Duodenal mucosa (tissue), 2 donors: ENCODE data around the gene GCFC2.
"Not testable (repeated sequence)": the region's sequence is repeated elsewhere in the genome, so short reads cannot be mapped to it uniquely, and the experiment has no call there.

Experiments used
- H3K27ac ChIP-seq: one replicate; pipeline ENCODE4 v1.7.0; 2013; ENCODE audit warnings: low read depth, low read length
- H3K27me3 ChIP-seq, 2 donors: one replicate each; pipeline ENCODE4 v1.7.0; 2013; ENCODE audit warnings: low read length in 2 of 2, control low read depth in 1 of 2; ENCODE audit not compliant: insufficient read depth in 2 of 2, control insufficient read depth in 1 of 2
- H3K36me3 ChIP-seq, 2 donors: one replicate each; pipeline ENCODE4 v1.7.0; 2013; ENCODE audit warnings: low read length in 2 of 2, control low read depth in 1 of 2; ENCODE audit not compliant: insufficient read depth in 2 of 2, control insufficient read depth in 1 of 2
- H3K4me1 ChIP-seq, 2 donors: one replicate each; pipeline ENCODE4 v1.7.0; 2013; ENCODE audit warnings: low read length in 2 of 2, control low read depth in 1 of 2; ENCODE audit not compliant: insufficient read depth in 2 of 2, control insufficient read depth in 1 of 2
- H3K4me3 ChIP-seq, 2 donors: one replicate each; pipeline ENCODE4 v1.7.0; 2013; ENCODE audit warnings: low read length in 2 of 2, low read depth in 1 of 2
- H3K9ac ChIP-seq, 2 donors: one replicate each; pipeline ENCODE4 v1.7.0; 2013; ENCODE audit warnings: low read length in 2 of 2, low read depth in 1 of 2
- H3K9me3 ChIP-seq, 2 donors: one replicate each; pipeline ENCODE4 v1.7.0; 2013; ENCODE audit warnings: low read length in 2 of 2, control low read depth in 1 of 2; ENCODE audit not compliant: control insufficient read depth in 1 of 2

The GCFC2 gene

DNA sequence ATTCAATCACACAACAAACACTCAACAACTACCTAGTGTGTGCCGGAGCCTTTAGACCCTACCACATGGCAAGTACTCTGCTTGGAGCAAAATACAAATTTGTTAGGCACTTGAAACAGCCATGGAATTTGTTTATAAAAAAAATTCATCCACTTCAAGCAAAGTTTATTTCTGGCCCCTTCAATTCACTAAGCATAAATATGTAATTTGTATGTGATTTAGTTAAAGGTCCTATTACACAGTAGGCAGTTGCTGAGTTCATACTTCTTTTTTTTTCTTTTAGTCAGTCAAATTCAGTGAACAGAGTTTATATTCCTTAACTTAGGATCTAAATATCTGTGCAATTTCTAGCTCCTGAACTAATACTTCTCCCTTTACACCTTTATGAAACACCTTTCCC lies 22.5 kb downstream of the GCFC2 start:
- no peaks in the 10 kb centered on the region for H3K27me3 ChIP-seq
- no peak overlapping the region for H3K27ac ChIP-seq
- no peaks in the 10 kb centered on the region for H3K4me1 ChIP-seq
- no peak overlapping the region for H3K9ac ChIP-seq
- no peak overlapping the region for H3K4me3 ChIP-seq
- peaks cover 2 to 38% of the 10 kb centered on the region in 2 donors for H3K36me3 ChIP-seq
- no peaks in the 10 kb centered on the region for H3K9me3 ChIP-seq

GRCh38 chr2:75683430-75683829 lies 27.3 kb downstream of the GCFC2 start:
- not testable (repeated sequence) for H3K27ac ChIP-seq, H3K4me3 ChIP-seq, H3K9me3 ChIP-seq, H3K4me1 ChIP-seq, H3K9ac ChIP-seq, H3K27me3 ChIP-seq
- peaks cover 11 to 32% of the 10 kb centered on the region in 2 donors for H3K36me3 ChIP-seq

DNA sequence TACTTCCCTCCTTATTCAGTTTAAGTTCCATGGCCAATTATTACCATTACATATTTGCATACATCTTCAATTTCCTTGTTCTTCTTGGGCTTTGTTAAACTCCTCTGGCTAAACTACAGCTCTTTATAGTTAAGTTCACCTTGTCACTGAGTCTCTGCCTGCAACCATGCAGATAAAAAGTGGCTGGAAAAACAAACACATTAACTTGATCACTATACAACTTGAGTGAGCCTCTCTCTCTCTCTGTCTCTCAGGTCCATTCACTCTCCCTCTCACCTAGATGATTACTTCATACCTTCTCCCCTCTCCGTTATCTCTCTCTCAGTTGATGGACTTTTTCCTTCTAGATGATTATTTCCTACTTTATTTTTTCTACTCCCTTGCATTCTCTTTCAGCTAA lies 30.3 kb downstream of the GCFC2 start:
- no peak overlapping the region for H3K4me3 ChIP-seq
- H3K27me3 ChIP-seq, result no peaks in the 10 kb centered on the region
- peaks cover 11 to 19% of the 10 kb centered on the region in 2 donors for H3K36me3 ChIP-seq
- no peaks in the 10 kb centered on the region for H3K9me3 ChIP-seq
- no peaks in the 10 kb centered on the region for H3K4me1 ChIP-seq
- no peak overlapping the region for H3K27ac ChIP-seq
- H3K9ac ChIP-seq, result no peak overlapping the region

GRCh38 chr2:75679556-75679955 lies 31.2 kb downstream of the GCFC2 start:
- Histone ChIP-seq H3K4me1 (no peaks in the 10 kb centered on the region), H3K36me3 (peaks cover 9 to 17% of the 10 kb centered on the region in 2 donors), H3K4me3 (no peak overlapping the region), H3K27me3 (no peaks in the 10 kb centered on the region), H3K27ac (no peak overlapping the region), H3K9ac (no peak overlapping the region), H3K9me3 (no peaks in the 10 kb centered on the region)

DNA sequence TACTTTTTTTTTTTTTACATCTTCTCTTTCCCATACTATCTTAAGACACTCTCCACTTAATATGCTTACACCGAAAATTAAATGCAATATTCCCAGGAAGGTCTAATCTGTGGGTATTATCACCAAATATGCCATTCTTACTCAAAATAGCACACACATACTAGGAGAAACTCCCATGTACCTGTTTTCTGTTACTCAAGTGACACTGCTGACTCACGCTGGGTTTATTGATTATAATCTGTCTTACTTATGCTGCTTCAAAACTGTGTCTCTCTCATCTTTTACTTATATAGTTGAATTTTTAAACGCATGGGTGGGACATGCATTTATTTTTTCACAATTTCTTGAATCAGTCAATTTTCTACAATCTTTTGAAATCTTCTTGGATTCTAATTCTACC lies 34.3 kb downstream of the GCFC2 start:
- H3K4me3 ChIP-seq, result no peak overlapping the region
- H3K36me3 ChIP-seq, result peaks cover 9 to 13% of the 10 kb centered on the region in 2 donors
- H3K9me3 ChIP-seq, result no peaks in the 10 kb centered on the region
- H3K4me1 ChIP-seq, result no peaks in the 10 kb centered on the region
- H3K9ac ChIP-seq, result no peak overlapping the region
- H3K27ac ChIP-seq, result no peak overlapping the region
- H3K27me3 ChIP-seq, result no peaks in the 10 kb centered on the region

DNA sequence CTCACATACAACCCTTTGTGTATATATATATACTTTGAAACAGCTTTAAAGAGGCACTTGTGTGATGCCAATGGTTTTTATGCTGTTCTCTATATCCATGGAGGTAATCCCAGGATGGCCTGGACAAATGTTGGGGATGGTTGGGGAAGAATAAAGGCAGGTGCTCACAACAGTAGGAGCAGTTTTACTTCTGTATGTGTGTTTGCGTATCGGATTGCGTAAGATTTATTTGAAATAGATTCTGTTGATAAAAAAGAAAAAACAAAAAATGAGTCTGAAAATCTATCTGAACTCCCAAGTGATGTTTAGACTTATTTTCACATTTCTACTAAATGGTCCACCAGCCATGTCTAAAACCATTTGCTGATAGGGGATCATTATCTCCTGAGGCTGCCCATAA lies 34.8 kb downstream of the GCFC2 start:
- Histone ChIP-seq H3K27ac (no peak overlapping the region), H3K36me3 (peaks cover 6 to 12% of the 10 kb centered on the region in 2 donors), H3K9ac (no peak overlapping the region), H3K9me3 (no peaks in the 10 kb centered on the region), H3K4me3 (no peak overlapping the region), H3K4me1 (no peaks in the 10 kb centered on the region), H3K27me3 (no peaks in the 10 kb centered on the region)

DNA sequence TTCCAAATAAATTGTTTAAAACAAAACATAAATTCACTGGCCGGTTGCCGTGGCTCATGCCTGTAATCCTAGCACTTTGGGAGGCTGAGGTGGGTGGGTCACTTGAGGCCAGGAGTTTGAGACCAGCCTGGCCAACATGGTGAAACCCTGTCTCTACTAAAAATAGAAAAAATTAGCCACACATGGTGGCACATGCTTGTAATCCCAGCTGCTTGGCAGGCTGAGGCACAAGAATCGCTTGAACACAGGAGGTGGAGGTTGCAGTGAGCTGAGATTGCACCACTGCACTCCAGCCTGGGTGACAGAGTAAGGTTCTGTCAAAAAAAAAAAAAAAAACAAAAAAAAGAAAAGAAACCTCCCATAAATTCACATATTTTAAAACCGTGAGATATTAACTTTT lies 35.3 kb downstream of the GCFC2 start:
- H3K27me3 ChIP-seq, H3K36me3 ChIP-seq, H3K4me3 ChIP-seq, H3K27ac ChIP-seq, H3K9ac ChIP-seq, H3K4me1 ChIP-seq, H3K9me3 ChIP-seq: not testable (repeated sequence)

GRCh38 chr2:75667884-75668283 lies 42.8 kb downstream of the GCFC2 start:
- Histone ChIP-seq H3K27me3 (no peaks in the 10 kb centered on the region), H3K36me3 (peaks cover 3 to 21% of the 10 kb centered on the region in 2 donors), H3K9me3 (no peaks in the 10 kb centered on the region), H3K27ac (no peak overlapping the region), H3K9ac (no peak overlapping the region), H3K4me3 (no peak overlapping the region), H3K4me1 (no peaks in the 10 kb centered on the region)

DNA sequence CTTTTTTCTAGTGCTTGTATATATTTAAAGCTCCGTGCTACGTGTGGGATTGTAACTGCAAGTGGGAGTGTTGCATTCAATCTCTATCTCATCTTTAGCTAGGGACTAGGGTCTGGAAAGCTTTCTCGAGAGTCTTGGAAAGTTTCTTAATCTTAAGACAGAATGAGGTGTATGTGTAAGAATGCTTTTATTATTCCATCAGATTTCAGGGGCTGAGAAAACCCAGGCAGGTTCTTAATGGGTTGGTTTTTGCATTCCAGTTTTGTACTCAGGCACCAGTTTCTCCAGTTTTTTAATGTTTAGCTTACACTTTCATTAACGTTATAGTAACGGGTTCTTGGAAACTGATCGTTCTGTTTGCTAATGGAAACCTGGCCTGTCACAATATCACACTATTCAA lies 43.8 kb downstream of the GCFC2 start:
- H3K36me3 ChIP-seq, result peaks cover 6 to 16% of the 10 kb centered on the region in 2 donors
- no peaks in the 10 kb centered on the region for H3K27me3 ChIP-seq
- H3K9me3 ChIP-seq, result no peaks in the 10 kb centered on the region
- no peak overlapping the region for H3K27ac ChIP-seq
- no peaks in the 10 kb centered on the region for H3K4me1 ChIP-seq
- H3K9ac ChIP-seq, result no peak overlapping the region
- no peak overlapping the region for H3K4me3 ChIP-seq

- H3K27me3 ChIP-seq, result no peaks in the 10 kb centered on the region
- H3K4me1 ChIP-seq, result no peaks in the 10 kb centered on the region
- no peaks in the 10 kb centered on the region for H3K9me3 ChIP-seq
- no peak overlapping the region for H3K9ac ChIP-seq
- peaks cover 25 to 59% of the 10 kb centered on the region in 2 donors for H3K36me3 ChIP-seq
- H3K4me3 ChIP-seq, result no peak overlapping the region
- H3K27ac ChIP-seq, result no peak overlapping the region
These were observed 52.9 kb downstream of the GCFC2 start for GRCh38 chr2:75657798-75658197.

DNA sequence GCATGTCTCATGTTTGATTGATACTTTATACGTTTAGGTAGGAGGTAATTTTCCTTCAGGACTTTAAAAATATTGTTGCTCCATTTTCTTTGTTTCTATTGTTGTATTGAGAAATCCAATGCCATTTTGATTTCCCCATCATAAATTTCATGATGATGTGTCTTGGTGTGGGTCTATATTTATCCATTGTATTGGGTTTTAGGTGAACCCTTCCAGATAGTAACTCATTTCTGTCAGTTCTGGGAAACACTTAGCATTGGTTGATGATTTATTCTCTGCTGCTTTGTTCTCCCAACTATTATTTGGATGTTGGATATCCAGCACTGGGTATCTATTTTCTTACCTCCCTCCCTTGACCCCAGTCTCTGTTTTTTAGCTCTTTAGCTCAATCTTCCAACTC lies 54.2 kb downstream of the GCFC2 start:
- Histone ChIP-seq H3K4me3 (no peak overlapping the region), H3K27me3 (no peaks in the 10 kb centered on the region), H3K9ac (no peak overlapping the region), H3K4me1 (no peaks in the 10 kb centered on the region), H3K27ac (no peak overlapping the region), H3K9me3 (no peaks in the 10 kb centered on the region), H3K36me3 (peaks cover 25 to 63% of the 10 kb centered on the region in 2 donors)
